Measurements from ENCODE around the gene TNFRSF4. TPM values are rescaled to one million over a fixed set of nuclear protein-coding genes. Genes with fewer than 3 reads are reported as not detected.
"Not testable (repeated sequence)": the region's sequence is repeated elsewhere in the genome, so short reads cannot be mapped to it uniquely, and the experiment has no call there.

TNFRSF4 gene
- total and polyA plus RNA-seq, 4 donors: 0.08 to 0.35 (median 0.15) TPM; not detected in 1

DNA sequence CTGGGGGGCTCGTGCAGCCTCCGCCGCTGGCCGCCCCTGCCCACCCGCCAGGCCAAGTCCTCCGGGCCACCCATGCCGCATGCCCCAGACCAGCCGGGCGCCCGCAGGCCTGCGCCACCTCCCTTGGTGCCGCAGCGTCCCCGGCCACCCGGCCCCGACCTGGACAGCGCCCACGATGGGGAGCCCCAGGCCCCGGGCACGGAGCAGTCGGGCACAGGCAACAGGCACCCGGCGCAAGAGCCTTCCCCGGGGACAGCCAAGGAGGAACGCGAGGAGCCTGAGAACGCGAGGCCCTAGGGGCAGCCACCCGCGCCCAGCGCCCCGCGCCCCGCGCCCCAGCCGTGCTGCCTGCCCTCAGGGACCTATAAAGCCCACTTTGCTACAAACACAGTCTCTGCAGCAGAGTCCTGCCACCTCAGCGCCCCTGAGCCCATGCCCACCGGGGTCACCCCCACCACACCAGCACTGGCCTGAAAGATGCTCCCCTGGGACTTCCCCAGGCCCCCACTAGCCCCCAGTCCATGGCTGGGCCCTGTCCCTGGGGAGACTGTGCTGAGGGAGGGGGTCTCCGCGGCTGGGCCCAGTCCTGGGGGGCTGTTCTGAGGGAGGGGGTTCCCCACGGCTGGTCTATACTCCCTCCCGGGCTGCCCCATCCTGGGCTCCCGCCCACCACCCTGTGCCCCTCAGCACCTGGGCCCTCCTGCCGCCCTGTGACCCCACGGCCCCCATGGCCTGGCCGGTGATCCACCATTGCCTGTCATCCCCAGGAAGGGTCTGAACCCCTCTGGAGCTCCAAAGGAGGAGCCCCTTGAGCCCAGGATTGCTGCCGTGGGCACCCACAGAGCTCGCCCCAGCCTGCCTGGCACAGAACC, 16.2 kb downstream of the TNFRSF4 start (continued):
- TF ChIP-seq RAD21 (IDR thresholded peaks at IDR 0.05): no peak
- no peak for TF ChIP-seq FOXA2 (IDR thresholded peaks at IDR 0.05)
- no peak for TF ChIP-seq HNF4G (IDR thresholded peaks at IDR 0.05)
- no peak for TF ChIP-seq SP1 (IDR thresholded peaks at IDR 0.05)
- no peak for TF ChIP-seq GABPA (IDR thresholded peaks at IDR 0.05 in 1 of 2, conservative IDR thresholded peaks at IDR 0.05 in 1 of 2)
- TF ChIP-seq, protein P1, sequence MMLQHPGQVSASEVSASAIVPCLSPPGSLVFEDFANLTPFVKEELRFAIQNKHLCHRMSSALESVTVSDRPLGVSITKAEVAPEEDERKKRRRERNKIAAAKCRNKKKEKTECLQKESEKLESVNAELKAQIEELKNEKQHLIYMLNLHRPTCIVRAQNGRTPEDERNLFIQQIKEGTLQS (IDR thresholded peaks at IDR 0.05): no peak
- TF ChIP-seq FOXA1 (IDR thresholded peaks at IDR 0.05): no peak
- no peak for TF ChIP-seq EGR1 (IDR thresholded peaks at IDR 0.05; ENCODE audit: low read depth in 2 of 2)
- TF ChIP-seq RXRA (IDR thresholded peaks at IDR 0.05): no peak
- TF ChIP-seq JUND (IDR thresholded peaks at IDR 0.05): no peak
- no peak for TF ChIP-seq TAF1 (conservative IDR thresholded peaks at IDR 0.05)

- no peak overlapping the region for H3K9ac ChIP-seq (ENCODE audit: low read depth in 1 of 2, low read length in 2 of 2)
- no peaks in the 10 kb centered on the region for H3K27me3 ChIP-seq (ENCODE audit: control insufficient read depth in 4 of 4, insufficient read depth in 4 of 4, low read length in 3 of 4)
- H3K36me3 ChIP-seq (ENCODE audit: control insufficient read depth in 4 of 4, insufficient read depth in 3 of 4, low read depth in 1 of 4, low read length in 3 of 4): no peaks in the 10 kb centered on the region
- H3K4me3 ChIP-seq (ENCODE audit: low read depth in 1 of 3, low read length in 3 of 3): no peak overlapping the region
- 89% methylated on average over 8 of the region's 8 CpGs for WGBS
- no peak for DNase-seq (ENCODE audit: low spot score)
- peaks cover 0 to 9% (median 0%) of the 10 kb centered on the region in 4 donors for H3K4me1 ChIP-seq (ENCODE audit: control insufficient read depth in 4 of 4, insufficient read depth in 4 of 4, low read length in 3 of 4)
- no peaks in the 10 kb centered on the region for H3K9me3 ChIP-seq (ENCODE audit: control insufficient read depth in 4 of 4, low read length in 3 of 4)
- no peak for TF ChIP-seq TAF1 (conservative IDR thresholded peaks at IDR 0.05)
- no peak for TF ChIP-seq JUND (IDR thresholded peaks at IDR 0.05)
- TF ChIP-seq GABPA (IDR thresholded peaks at IDR 0.05 in 1 of 2, conservative IDR thresholded peaks at IDR 0.05 in 1 of 2): no peak
- no peak for TF ChIP-seq EGR1 (IDR thresholded peaks at IDR 0.05; ENCODE audit: low read depth in 2 of 2)
- no peak for TF ChIP-seq FOXA1 (IDR thresholded peaks at IDR 0.05)
- TF ChIP-seq SP1 (IDR thresholded peaks at IDR 0.05): no peak
- no peak for TF ChIP-seq CTCF (IDR thresholded peaks at IDR 0.05; ENCODE audit: low read depth, low read length, missing input control)
- TF ChIP-seq RXRA (IDR thresholded peaks at IDR 0.05): no peak
- H3K27ac ChIP-seq (ENCODE audit: low read depth in 1 of 2, low read length in 2 of 2): no peak overlapping the region
Measured at GRCh38 chr1:1197188-1197500, 16.8 kb downstream of the TNFRSF4 start.

DNA sequence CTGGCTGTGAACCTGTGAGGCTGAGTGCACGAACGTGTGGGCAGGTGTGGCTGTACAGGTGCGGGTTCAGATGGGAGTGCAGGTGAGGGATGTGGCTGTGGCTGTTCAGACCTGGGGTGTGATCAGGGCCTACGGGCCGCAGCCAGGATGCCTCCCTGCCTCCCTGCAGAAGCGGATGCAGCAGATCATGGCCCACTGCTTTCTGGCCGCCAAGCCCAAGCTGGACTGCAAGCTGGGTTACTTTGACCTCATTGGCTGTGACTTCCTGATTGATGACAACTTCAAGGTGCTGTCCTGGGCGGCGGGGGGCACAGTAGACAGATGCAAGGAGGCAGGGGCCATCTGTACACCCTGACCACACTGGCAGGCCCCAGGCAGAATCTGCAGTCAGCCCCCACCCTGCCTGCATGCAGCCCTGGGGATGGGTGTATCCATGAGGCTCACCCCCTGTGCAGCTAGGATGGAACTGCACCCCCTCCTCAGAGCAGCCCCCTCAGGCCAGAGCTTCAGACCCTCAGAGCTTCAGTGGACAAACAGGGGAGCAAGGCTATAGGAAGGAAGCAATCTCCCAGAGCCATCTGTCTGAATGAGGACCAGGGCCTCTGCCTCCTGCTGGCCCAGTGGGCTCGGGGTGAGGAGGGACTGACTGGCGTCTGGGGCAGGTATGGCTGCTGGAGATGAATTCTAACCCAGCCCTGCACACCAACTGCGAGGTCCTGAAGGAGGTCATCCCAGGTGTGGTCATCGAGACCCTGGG, 17.3 kb downstream of the TNFRSF4 start:
- DNase-seq (ENCODE audit: low spot score): no peak
- Histone ChIP-seq H3K4me3 (ENCODE audit: low read depth in 1 of 3, low read length in 3 of 3) (no peak overlapping the region), H3K9ac (ENCODE audit: low read depth in 1 of 2, low read length in 2 of 2) (no peak overlapping the region), H3K4me1 (ENCODE audit: control insufficient read depth in 4 of 4, insufficient read depth in 4 of 4, low read length in 3 of 4) (peaks cover 0 to 9% (median 0%) of the 10 kb centered on the region in 4 donors), H3K36me3 (ENCODE audit: control insufficient read depth in 4 of 4, insufficient read depth in 3 of 4, low read depth in 1 of 4, low read length in 3 of 4) (no peaks in the 10 kb centered on the region), H3K27ac (ENCODE audit: low read depth in 1 of 2, low read length in 2 of 2) (no peak overlapping the region), H3K27me3 (ENCODE audit: control insufficient read depth in 4 of 4, insufficient read depth in 4 of 4, low read length in 3 of 4) (no peaks in the 10 kb centered on the region), H3K9me3 (ENCODE audit: control insufficient read depth in 4 of 4, low read length in 3 of 4) (no peaks in the 10 kb centered on the region)
- no peak for TF ChIP-seq HNF4A (conservative IDR thresholded peaks at IDR 0.05)
- TF ChIP-seq EGR1 (IDR thresholded peaks at IDR 0.05; ENCODE audit: low read depth in 2 of 2): no peak
- TF ChIP-seq RXRA (IDR thresholded peaks at IDR 0.05): no peak
- no peak for TF ChIP-seq ZBTB33 (IDR thresholded peaks at IDR 0.05)
- TF ChIP-seq SP1 (IDR thresholded peaks at IDR 0.05): no peak
- TF ChIP-seq RAD21 (IDR thresholded peaks at IDR 0.05): no peak
- TF ChIP-seq MAX (IDR thresholded peaks at IDR 0.05): no peak
- no peak for TF ChIP-seq NR2F2 (IDR thresholded peaks at IDR 0.05)
- no peak for TF ChIP-seq GABPA (IDR thresholded peaks at IDR 0.05 in 1 of 2, conservative IDR thresholded peaks at IDR 0.05 in 1 of 2)
- 86% methylated on average over 13 of the region's 13 CpGs for WGBS

- H3K9me3 ChIP-seq (ENCODE audit: control insufficient read depth in 4 of 4, low read length in 3 of 4); H3K36me3 ChIP-seq (ENCODE audit: control insufficient read depth in 4 of 4, insufficient read depth in 3 of 4, low read depth in 1 of 4, low read length in 3 of 4); H3K27ac ChIP-seq (ENCODE audit: low read depth in 1 of 2, low read length in 2 of 2); DNase-seq (ENCODE audit: low spot score); H3K4me1 ChIP-seq (ENCODE audit: control insufficient read depth in 4 of 4, insufficient read depth in 4 of 4, low read length in 3 of 4); H3K4me3 ChIP-seq (ENCODE audit: low read depth in 1 of 3, low read length in 3 of 3); H3K27me3 ChIP-seq (ENCODE audit: control insufficient read depth in 4 of 4, insufficient read depth in 4 of 4, low read length in 3 of 4); H3K9ac ChIP-seq (ENCODE audit: low read depth in 1 of 2, low read length in 2 of 2): not testable (repeated sequence)
- WGBS: 96% methylated on average over 6 of the region's 6 CpGs
Measured at GRCh38 chr1:1195726-1196125, 18.2 kb downstream of the TNFRSF4 start.
